IMR-90 (cell line): ENCODE data around the gene MED26. TPM values are rescaled to one million over a fixed set of nuclear protein-coding genes. Genes with fewer than 3 reads are reported as not detected.

Experiments
- ATAC-seq: fragments of 200-7000 bp; cut with Tn5 transposase; 2 replicates; pipeline ENCODE4 v1.9.1; 2020; ENCODE audit warnings: low read depth, mild to moderate bottlenecking, moderate library complexity
- BruUV-seq: library from RNA; stranded (reverse); fragments of 400-500 nt; replicated peaks from 2 replicates; lab custom pipeline; 2021; lab: Mats Ljungman, UMichigan
- CTCF ChIA-PET: fragments of 300-600 bp; formaldehyde crosslinking; extraction: SDS; loops from one replicate; lab custom pipeline; 2021; ENCODE audit warnings: antibody characterized with exemption; lab: Yijun Ruan, JAX
- POLR2A ChIA-PET: fragments of 300-600 bp; sonication (Branson Sonifier 250); formaldehyde crosslinking; loops from one replicate; lab custom pipeline; 2022; ENCODE audit warnings: antibody characterized with exemption; ENCODE audit not compliant: unreplicated experiment; lab: Charles Lee
- DNase-seq: peaks from one replicate; pipeline ENCODE4 v3.0.0; 2013
- H2AFZ ChIP-seq: replicated peaks from 2 replicates; pipeline ENCODE3; 2013; ENCODE audit warnings: low read length, mild to moderate bottlenecking; ENCODE audit not compliant: poor library complexity
- H2AK5ac ChIP-seq: 2 replicates; pipeline ENCODE4 v1.6.1; 2013; ENCODE audit warnings: low read depth, low read length, inconsistent platforms
- H2AK9ac ChIP-seq: replicated peaks from 2 replicates; pipeline ENCODE3; 2013; ENCODE audit warnings: mild to moderate bottlenecking, low read depth, low read length, moderate library complexity; ENCODE audit not compliant: poor library complexity
- H2BK120ac ChIP-seq: 2 replicates; pipeline ENCODE4 v1.6.1; 2013; ENCODE audit warnings: low read depth, low read length, inconsistent platforms
- H2BK15ac ChIP-seq: 3 replicates; pipeline ENCODE4 v1.6.1; 2013; ENCODE audit warnings: low read depth, low read length, inconsistent platforms
- H2BK20ac ChIP-seq: 2 replicates; pipeline ENCODE4 v1.6.1; 2013; ENCODE audit warnings: low read depth, mild to moderate bottlenecking, inconsistent platforms, low read length, moderate library complexity
- H2BK5ac ChIP-seq: 2 replicates; pipeline ENCODE4 v1.6.1; 2013; ENCODE audit warnings: mild to moderate bottlenecking, low read depth, low read length, inconsistent platforms; ENCODE audit not compliant: poor library complexity, severe bottlenecking
- H3K14ac ChIP-seq: replicated peaks from 2 replicates; pipeline ENCODE4 v1.6.1; 2013; ENCODE audit warnings: low read depth, low read length, inconsistent platforms
- H3K18ac ChIP-seq: 2 replicates; pipeline ENCODE4 v1.6.1; 2013; ENCODE audit warnings: low read depth, low read length, control low read depth
- H3K23ac ChIP-seq: 2 replicates; pipeline ENCODE4 v1.6.1; 2013; ENCODE audit warnings: low read depth, low read length, inconsistent platforms
- H3K27ac ChIP-seq: 2 replicates; pipeline ENCODE4 v1.5.1; 2013; ENCODE audit warnings: mild to moderate bottlenecking, control low read depth, low read length; ENCODE audit not compliant: insufficient read depth
- H3K27me3 ChIP-seq: 2 replicates; pipeline ENCODE4 v1.6.1; 2013; ENCODE audit warnings: low read length; ENCODE audit not compliant: control insufficient read depth, insufficient read depth
- H3K36me3 ChIP-seq: 2 replicates; pipeline ENCODE4 v1.6.1; 2013; ENCODE audit warnings: low read length, mixed read lengths; ENCODE audit not compliant: control insufficient read depth, insufficient read depth
- H3K4ac ChIP-seq: 2 replicates; pipeline ENCODE4 v1.6.1; 2013; ENCODE audit warnings: low read depth, low read length, inconsistent platforms
- H3K4me1 ChIP-seq: 2 replicates; pipeline ENCODE4 v1.6.1; 2013; ENCODE audit warnings: low read length, mixed read lengths; ENCODE audit not compliant: control insufficient read depth, insufficient read depth
- H3K4me2 ChIP-seq: 2 replicates; pipeline ENCODE4 v1.6.1; 2013; ENCODE audit warnings: low read depth, mild to moderate bottlenecking, control low read depth, low read length, moderate library complexity
- H3K4me3 ChIP-seq: 2 replicates; pipeline ENCODE4 v1.5.1; 2013; ENCODE audit warnings: low read depth, mild to moderate bottlenecking, control low read depth, low read length, moderate library complexity; ENCODE audit not compliant: insufficient read depth
- H3K56ac ChIP-seq: 2 replicates; pipeline ENCODE4 v1.6.1; 2013; ENCODE audit warnings: low read length, inconsistent platforms; ENCODE audit not compliant: insufficient read depth; ENCODE audit errors: extremely low read depth
- H3K79me1 ChIP-seq, 2 experiments: 2 replicates each; pipeline ENCODE4 v1.6.1; 2013; ENCODE audit warnings: low read length in 2 of 2, inconsistent platforms in 1 of 2, low read depth in 1 of 2
- H3K9ac ChIP-seq: 2 replicates; pipeline ENCODE4 v1.6.1; 2013; ENCODE audit warnings: low read depth, low read length, control low read depth
- H3K9me1 ChIP-seq: 2 replicates; pipeline ENCODE4 v1.6.1; 2013; ENCODE audit warnings: low read length, inconsistent platforms; ENCODE audit not compliant: insufficient read depth
- H3K9me3 ChIP-seq: 2 replicates; pipeline ENCODE4 v1.6.1; 2013; ENCODE audit warnings: low read length; ENCODE audit not compliant: control insufficient read depth, insufficient read depth
- H4K20me1 ChIP-seq: 2 replicates; pipeline ENCODE4 v1.6.1; 2013; ENCODE audit warnings: low read length, inconsistent platforms; ENCODE audit not compliant: insufficient read depth
- H4K5ac ChIP-seq: 2 replicates; pipeline ENCODE4 v1.6.1; 2013; ENCODE audit warnings: mild to moderate bottlenecking, low read depth, low read length, control low read depth
- H4K8ac ChIP-seq, 2 experiments: 2 replicates each; pipeline ENCODE4 v1.6.1; 2013; ENCODE audit warnings: low read depth in 2 of 2, low read length in 2 of 2, control low read depth in 1 of 2, inconsistent platforms in 1 of 2
- H4K91ac ChIP-seq: 2 replicates; pipeline ENCODE4 v1.6.1; 2013; ENCODE audit warnings: low read depth, low read length, inconsistent platforms; ENCODE audit not compliant: insufficient read depth
- BHLHE40 ChIP-seq: fragments of 150-350 bp; IDR thresholded peaks from 2 replicates; pipeline ENCODE4 v1.6.1; 2016; ENCODE audit warnings: mild to moderate bottlenecking, low read depth, low read length
- CHD1 ChIP-seq: IDR thresholded peaks from 2 replicates; pipeline ENCODE4 v1.6.1; 2012; ENCODE audit warnings: low read depth, low read length, improper control_type of control experiment
- POLR2A ChIP-seq: IDR thresholded peaks from 2 replicates; pipeline ENCODE4 v1.6.1; 2012; ENCODE audit warnings: mild to moderate bottlenecking, low read depth, low read length
- RAD21 ChIP-seq: IDR thresholded peaks from 2 replicates; pipeline ENCODE4 v1.6.1; 2012; ENCODE audit warnings: low read length, improper control_type of control experiment
- RCOR1 ChIP-seq: IDR thresholded peaks from 2 replicates; pipeline ENCODE4 v1.6.1; 2012; ENCODE audit warnings: mild to moderate bottlenecking, low read length, improper control_type of control experiment; ENCODE audit not compliant: insufficient replicate concordance
- WGBS, 2 experiments: methylation state at CpG; one replicate each; pipeline versions ENCODE4 v1.1.5 to v1.1.7; 2013; ENCODE audit warnings: missing lambda C conversion rate in 2 of 2; ENCODE audit not compliant: insufficient read length in 1 of 2; ENCODE audit errors: extremely low coverage in 2 of 2; 5-methylcytosine and 5-hydroxymethylcytosine counted together
- dilution Hi-C: fragments of 300-500 bp; cut with HindIII; formaldehyde crosslinking; loops from one replicate; pipeline ENCODE4 v1.14.3; 2018; ENCODE audit warnings: low sequenced_read_pairs; ENCODE audit not compliant: unreplicated experiment
- in situ Hi-C: fragments of 300-500 bp; cut with MboI; formaldehyde crosslinking; loops from 3 replicates; pipeline ENCODE4 v1.14.3; 2019; ENCODE audit warnings: low sequenced_read_pairs, inconsistent platforms, mixed read lengths
- intact Hi-C: fragments of 100-400 bp; cut with micrococcal nuclease; formaldehyde crosslinking; loops from 2 replicates; pipeline ENCODE4 v1.10.0; 2022
- polyA plus RNA-seq, 3 experiments: library from polyadenylated mRNA; depleted of rRNA; stranded (reverse); fragments of >200 nt; gene quantifications; 2 replicates each; pipeline ENCODE4 v1.2.3, GENCODE V29; 2012; ENCODE audit warnings: low replicate concordance in 1 of 3
- total RNA-seq: library from RNA; depleted of rRNA; stranded (reverse); fragments of >200 nt; gene quantifications from 2 replicates; pipeline ENCODE4 v1.2.3, GENCODE V29; 2012
- TF ChIP-seq, protein P1 (sequence below): fragments of 150-350 bp; IDR thresholded peaks from 2 replicates; pipeline ENCODE4 v1.6.1; 2017; ENCODE audit warnings: mild to moderate bottlenecking, antibody characterized with exemption, low read length, low read depth

Gene MED26
- total and polyA plus RNA-seq, 2 of the 4 experiments (the other 2 are of a cell fraction), result 2.0 to 4.0 TPM

DNA sequence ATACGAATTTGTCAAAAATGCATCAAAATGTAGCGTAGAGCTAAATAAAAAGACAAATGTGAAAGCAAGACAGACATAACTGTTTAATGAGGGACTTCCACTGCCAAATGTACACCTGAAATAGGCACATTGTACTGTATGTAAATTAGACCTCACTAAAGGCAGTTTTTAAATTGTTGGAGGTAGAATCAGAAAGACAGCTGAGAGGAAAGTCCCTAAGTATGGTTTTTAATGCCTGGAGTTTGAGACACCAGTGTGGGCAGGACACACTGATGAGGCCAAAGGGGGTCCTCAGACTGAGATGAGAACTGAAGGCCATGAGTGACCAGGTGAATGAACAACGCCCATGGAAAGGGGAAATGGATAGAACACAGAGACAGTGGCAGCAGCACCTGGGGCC, 22.9 kb downstream of the MED26 start:
- Histone ChIP-seq H3K27ac (no peak overlapping the region), H2AK5ac (no peak overlapping the region), H3K4me3 (no peak overlapping the region), H3K4me2 (no peak overlapping the region), H3K4ac (no peak overlapping the region), H3K4me1 (peaks cover 13% of the 10 kb centered on the region), H4K20me1 (peaks cover 94% of the 10 kb centered on the region), H3K36me3 (no peaks in the 10 kb centered on the region), H2BK5ac (no peak overlapping the region), H3K23ac (no peak overlapping the region), H4K5ac (no peak overlapping the region), H3K79me1 (peaks cover 36 to 96% of the 10 kb centered on the region in 2 experiments), H2BK15ac (no peak overlapping the region), H3K9me1 (peaks cover 51% of the 10 kb centered on the region), H2BK20ac (no peak overlapping the region), H4K91ac (no peak overlapping the region), H2BK120ac (no peak overlapping the region), H2AFZ (no peak overlapping the region), H3K27me3 (no peaks in the 10 kb centered on the region), H3K56ac (no peak overlapping the region), H4K8ac (no peak overlapping the region), H2AK9ac (no peak overlapping the region), H3K9me3 (no peaks in the 10 kb centered on the region), H3K9ac (no peak overlapping the region), H3K18ac (no peak overlapping the region), H3K14ac (no peak overlapping the region)
- ChIA-PET CTCF (no interaction called here), POLR2A (no interaction called here)
- no CpG with 5 or more reads among the region's 3 CpGs for WGBS, 2 experiments
- BruUV-seq, result no TSS peak
- intact Hi-C loops, result no loop called here
- no peak for TF ChIP-seq CHD1
- TF ChIP-seq RAD21, result no peak
- TF ChIP-seq, protein P1, sequence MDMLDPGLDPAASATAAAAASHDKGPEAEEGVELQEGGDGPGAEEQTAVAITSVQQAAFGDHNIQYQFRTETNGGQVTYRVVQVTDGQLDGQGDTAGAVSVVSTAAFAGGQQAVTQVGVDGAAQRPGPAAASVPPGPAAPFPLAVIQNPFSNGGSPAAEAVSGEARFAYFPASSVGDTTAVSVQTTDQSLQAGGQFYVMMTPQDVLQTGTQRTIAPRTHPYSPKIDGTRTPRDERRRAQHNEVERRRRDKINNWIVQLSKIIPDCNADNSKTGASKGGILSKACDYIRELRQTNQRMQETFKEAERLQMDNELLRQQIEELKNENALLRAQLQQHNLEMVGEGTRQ, result no peak
- no peak for TF ChIP-seq BHLHE40
- TF ChIP-seq POLR2A, result no peak
- no peak for TF ChIP-seq RCOR1
- DNase-seq (no peak), ATAC-seq (no peak)
- in situ Hi-C loops, result no loop called here
- dilution Hi-C loops, result no loop called here
